Sigmoid colon (tissue), 7 donors: ENCODE data around the gene CRB2. TPM values are rescaled to one million over a fixed set of nuclear protein-coding genes. Genes with fewer than 3 reads are reported as not detected.

Experiments
- DNase-seq: peaks from one replicate; pipeline ENCODE4 v3.0.0-alpha.2; 2019
- H3K27ac ChIP-seq, 4 donors: fragments of 200-600 bp; sonication (generic); one replicate each; pipeline ENCODE4 v1.5.1; 2016 to 2019; ENCODE audit warnings: mild to moderate bottlenecking in 1 of 4
- H3K27me3 ChIP-seq, 3 donors: fragments of 200-600 bp; sonication (generic); one replicate each; pipeline ENCODE4 v1.5.1; 2019; ENCODE audit warnings: mild to moderate bottlenecking in 1 of 3
- H3K36me3 ChIP-seq, 4 donors: fragments of 200-600 bp; sonication (generic); one replicate each; pipeline ENCODE4 v1.5.1; 2016 to 2019
- H3K4me1 ChIP-seq, 4 donors: fragments of 200-600 bp; sonication (generic); one replicate each; pipeline ENCODE4 v1.5.1; 2017 to 2019
- H3K4me3 ChIP-seq, 4 donors: fragments of 200-600 bp; sonication (generic); one replicate each; pipeline ENCODE4 v1.5.1; 2017 to 2019; ENCODE audit warnings: mild to moderate bottlenecking in 2 of 4, moderate library complexity in 1 of 4
- H3K9me3 ChIP-seq, 4 donors: fragments of 200-600 bp in 3 of 4; sonication (generic) in 3 of 4; one replicate each; pipeline versions ENCODE4 v1.5.1 to v1.6.1; 2013 to 2019
- EP300 ChIP-seq, 4 donors: sonication (generic); formaldehyde crosslinking; IDR thresholded peaks; one replicate each; pipeline ENCODE4 v1.6.1; 2017; ENCODE audit warnings: antibody characterized with exemption in 4 of 4
- POLR2A ChIP-seq, 2 donors: fragments of 450-650 bp; IDR thresholded peaks; one replicate each; pipeline ENCODE4 v1.6.1; 2016; ENCODE audit warnings: antibody characterized with exemption in 2 of 2, mild to moderate bottlenecking in 2 of 2, moderate library complexity in 2 of 2
- POLR2AphosphoS5 ChIP-seq, 4 donors: sonication (generic); formaldehyde crosslinking; IDR thresholded peaks; one replicate each; pipeline ENCODE4 v1.6.1; 2017; ENCODE audit warnings: antibody characterized with exemption in 4 of 4
- WGBS, 2 donors: extraction: QIAGEN DNeasy Blood & Tissue Kit; methylation state at CpG; one replicate each; pipeline ENCODE4 v1.1.7; 2013; 5-methylcytosine and 5-hydroxymethylcytosine counted together
- intact Hi-C: fragments of 100-400 bp; cut with DNase I; formaldehyde crosslinking; loops from one replicate; pipeline ENCODE4 v1.15.1; 2023
- polyA plus RNA-seq, 3 donors: library from polyadenylated mRNA; stranded (reverse); fragments of 200-250 nt; gene quantifications; one replicate each; pipeline ENCODE4 v1.2.3, GENCODE V29; 2013
- total RNA-seq, 4 donors: library from RNA; depleted of rRNA; stranded (reverse); fragments of >200 nt; gene quantifications; one replicate each; pipeline ENCODE4 v1.1.0, GENCODE V29; 2016
- TF ChIP-seq, protein P1 (sequence below), 4 experiments: fragments of 450-650 bp in 3 of 4; fragments of 200-600 bp in 1 of 4; IDR thresholded peaks; one replicate each; pipeline ENCODE4 v1.5.1; 2016 to 2019; ENCODE audit warnings: antibody characterized with exemption in 4 of 4, mild to moderate bottlenecking in 3 of 4, moderate library complexity in 2 of 4
- donor health status: healthy with polysubstance abuse.
- donor health status: Bipolar disorder and iron deficiency.
- donor health status: healthy.

CRB2 gene
- total and polyA plus RNA-seq, 7 donors: 0.14 to 0.79 (median 0.40) TPM; not detected in 3

DNA sequence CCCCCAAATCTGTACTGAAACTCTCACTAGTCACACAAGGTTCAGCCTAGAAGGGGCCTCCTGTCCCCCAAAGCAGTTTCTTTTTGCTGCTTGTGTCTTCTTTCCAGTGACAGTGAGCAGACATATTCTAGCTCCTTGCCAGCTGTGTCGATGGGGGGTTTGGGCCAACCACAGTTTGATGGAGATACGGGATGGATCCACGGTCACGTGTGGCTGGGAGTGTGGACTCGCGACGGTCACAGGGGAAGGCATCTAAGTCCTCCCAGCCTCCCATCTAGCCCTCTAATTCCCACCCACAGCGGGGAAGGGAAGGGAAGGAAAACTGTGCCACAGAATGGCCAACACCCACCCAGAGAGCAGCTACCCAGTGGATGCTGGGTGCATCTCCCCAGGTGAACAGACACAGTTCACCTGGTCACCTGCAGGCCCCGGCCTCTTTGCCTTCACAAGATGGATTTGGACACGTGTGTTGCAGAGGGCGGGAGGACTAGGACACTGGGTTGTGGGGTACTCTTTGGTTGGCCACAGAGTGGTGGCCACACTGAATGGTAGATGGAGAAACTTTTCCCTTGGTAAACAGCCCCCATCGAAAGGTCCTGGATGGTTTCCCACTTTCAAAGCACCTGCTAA is 54.4 kb downstream of the CRB2 start:
- WGBS, 2 donors: 89 to 97% methylated on average over 12 of the region's 12 CpGs
- Histone ChIP-seq H3K36me3 (no peaks in the 10 kb centered on the region), H3K27me3 (no peaks in the 10 kb centered on the region), H3K9me3 (no peaks in the 10 kb centered on the region), H3K4me3 (no peak overlapping the region), H3K27ac (no peak overlapping the region), H3K4me1 (peaks cover 0 to 7% (median 6%) of the 10 kb centered on the region in 4 donors)
- intact Hi-C loops: no loop called here
- no peak for DNase-seq
- no peak for TF ChIP-seq POLR2A (IDR thresholded peaks at IDR 0.05)
- TF ChIP-seq, protein P1, sequence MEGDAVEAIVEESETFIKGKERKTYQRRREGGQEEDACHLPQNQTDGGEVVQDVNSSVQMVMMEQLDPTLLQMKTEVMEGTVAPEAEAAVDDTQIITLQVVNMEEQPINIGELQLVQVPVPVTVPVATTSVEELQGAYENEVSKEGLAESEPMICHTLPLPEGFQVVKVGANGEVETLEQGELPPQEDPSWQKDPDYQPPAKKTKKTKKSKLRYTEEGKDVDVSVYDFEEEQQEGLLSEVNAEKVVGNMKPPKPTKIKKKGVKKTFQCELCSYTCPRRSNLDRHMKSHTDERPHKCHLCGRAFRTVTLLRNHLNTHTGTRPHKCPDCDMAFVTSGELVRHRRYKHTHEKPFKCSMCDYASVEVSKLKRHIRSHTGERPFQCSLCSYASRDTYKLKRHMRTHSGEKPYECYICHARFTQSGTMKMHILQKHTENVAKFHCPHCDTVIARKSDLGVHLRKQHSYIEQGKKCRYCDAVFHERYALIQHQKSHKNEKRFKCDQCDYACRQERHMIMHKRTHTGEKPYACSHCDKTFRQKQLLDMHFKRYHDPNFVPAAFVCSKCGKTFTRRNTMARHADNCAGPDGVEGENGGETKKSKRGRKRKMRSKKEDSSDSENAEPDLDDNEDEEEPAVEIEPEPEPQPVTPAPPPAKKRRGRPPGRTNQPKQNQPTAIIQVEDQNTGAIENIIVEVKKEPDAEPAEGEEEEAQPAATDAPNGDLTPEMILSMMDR (IDR thresholded peaks at IDR 0.05): no peak
- TF ChIP-seq EP300 (IDR thresholded peaks at IDR 0.05): no peak
- TF ChIP-seq POLR2AphosphoS5 (IDR thresholded peaks at IDR 0.05): no peak

DNA sequence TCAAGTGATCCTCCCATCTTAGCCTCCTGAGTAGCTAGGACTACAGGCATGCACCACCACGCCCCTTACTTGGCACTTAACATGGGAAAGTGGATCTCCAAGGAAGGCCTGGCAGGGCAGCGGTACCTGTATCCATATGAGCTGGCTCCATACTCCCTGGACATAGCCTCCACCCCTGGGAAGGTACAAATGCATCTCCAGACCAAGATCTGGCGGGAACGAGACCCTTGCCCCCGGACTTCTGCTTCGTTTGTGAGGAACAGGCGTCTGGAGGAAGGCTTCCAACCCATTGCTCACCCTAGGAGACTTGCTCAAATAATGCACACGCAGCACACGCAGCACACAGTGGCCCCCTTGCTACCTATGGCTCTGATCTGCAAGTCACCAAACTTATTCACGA is 55.2 kb downstream of the CRB2 start:
- H3K36me3 ChIP-seq: no peaks in the 10 kb centered on the region
- WGBS, 2 donors: 96% methylated on average over 10 of the region's 10 CpGs
- TF ChIP-seq POLR2AphosphoS5 (IDR thresholded peaks at IDR 0.05) (no peak), EP300 (IDR thresholded peaks at IDR 0.05) (no peak), POLR2A (IDR thresholded peaks at IDR 0.05) (no peak)
- TF ChIP-seq, protein P1 (IDR thresholded peaks at IDR 0.05): no peak
- H3K4me1 ChIP-seq: peaks cover 0 to 7% (median 6%) of the 10 kb centered on the region in 4 donors
- H3K4me3 ChIP-seq: no peak overlapping the region
- intact Hi-C loops: no loop called here
- H3K27ac ChIP-seq: no peak overlapping the region
- H3K27me3 ChIP-seq: no peaks in the 10 kb centered on the region
- no peaks in the 10 kb centered on the region for H3K9me3 ChIP-seq
- DNase-seq: no peak

DNA sequence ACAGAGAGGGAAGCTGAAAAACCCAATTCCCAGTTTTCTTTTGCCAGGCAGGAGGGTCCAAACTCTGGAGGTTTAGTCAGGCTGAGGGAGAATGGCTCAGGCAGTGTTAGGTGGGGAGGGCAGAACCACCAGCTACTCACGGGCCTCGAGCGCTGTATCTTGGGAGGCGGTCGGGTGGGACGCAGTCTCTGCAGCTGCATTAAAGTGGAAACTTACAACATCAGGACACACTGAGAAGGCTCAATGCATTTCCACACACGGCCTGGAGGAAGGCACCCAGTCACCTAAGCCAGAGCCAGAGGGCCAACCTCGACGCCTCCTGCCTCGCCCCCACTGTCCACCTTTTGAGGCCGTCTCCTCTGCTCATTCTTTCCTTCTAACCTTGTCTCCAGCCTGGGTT is 55.6 kb downstream of the CRB2 start:
- no peak for DNase-seq
- H3K36me3 ChIP-seq: no peaks in the 10 kb centered on the region
- H3K4me1 ChIP-seq: peaks cover 0 to 6% (median 6%) of the 10 kb centered on the region in 4 donors
- no peak for TF ChIP-seq EP300 (IDR thresholded peaks at IDR 0.05)
- 95 to 98% methylated on average over 11 of the region's 11 CpGs for WGBS, 2 donors
- H3K9me3 ChIP-seq: no peaks in the 10 kb centered on the region
- no peaks in the 10 kb centered on the region for H3K27me3 ChIP-seq
- no peak overlapping the region for H3K27ac ChIP-seq
- intact Hi-C loops: no loop called here
- no peak overlapping the region for H3K4me3 ChIP-seq

DNA sequence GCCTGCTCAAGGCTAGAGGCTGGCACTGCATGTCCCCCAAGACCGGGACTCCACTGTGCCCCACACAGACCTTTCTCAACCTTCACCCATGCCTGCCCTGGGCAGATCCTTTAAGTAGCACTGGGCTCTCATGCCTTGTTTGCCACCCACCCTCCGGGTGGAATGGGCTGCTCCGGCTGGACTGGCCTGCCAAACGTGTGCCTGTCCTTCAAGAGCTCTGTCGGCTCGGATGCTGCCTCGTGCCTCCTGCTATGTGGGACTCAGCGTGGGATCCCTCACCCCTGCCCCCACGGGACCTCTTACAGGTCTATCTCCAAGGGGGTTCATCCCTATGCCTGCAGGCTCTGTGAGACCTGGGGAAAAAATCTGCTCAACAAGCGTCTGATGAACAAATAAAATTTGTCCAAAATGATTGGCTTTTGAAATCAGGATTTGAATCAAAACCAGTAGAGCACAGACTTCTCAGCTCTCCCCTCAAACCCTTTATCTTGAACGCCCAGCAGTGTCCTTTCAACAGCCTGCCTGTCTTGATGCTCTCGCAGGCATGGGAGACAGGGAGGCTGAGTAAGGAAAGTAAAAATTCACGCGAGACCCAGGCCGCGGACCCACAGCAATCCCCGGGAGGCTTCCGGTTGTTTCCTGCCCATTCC is 56.3 kb downstream of the CRB2 start:
- intact Hi-C loops: no loop called here
- Histone ChIP-seq H3K36me3 (no peaks in the 10 kb centered on the region), H3K4me1 (peaks cover 0 to under 1% (median under 1%) of the 10 kb centered on the region in 4 donors), H3K4me3 (no peak overlapping the region), H3K27ac (no peak overlapping the region), H3K9me3 (no peaks in the 10 kb centered on the region), H3K27me3 (no peaks in the 10 kb centered on the region)
- TF ChIP-seq EP300 (IDR thresholded peaks at IDR 0.05): no peak
- TF ChIP-seq, protein P1 (IDR thresholded peaks at IDR 0.05): no peak
- no peak for TF ChIP-seq POLR2AphosphoS5 (IDR thresholded peaks at IDR 0.05)
- no peak for TF ChIP-seq POLR2A (IDR thresholded peaks at IDR 0.05)
- WGBS, 2 donors: 92 to 95% methylated on average over 18 of the region's 18 CpGs
- no peak for DNase-seq

DNA sequence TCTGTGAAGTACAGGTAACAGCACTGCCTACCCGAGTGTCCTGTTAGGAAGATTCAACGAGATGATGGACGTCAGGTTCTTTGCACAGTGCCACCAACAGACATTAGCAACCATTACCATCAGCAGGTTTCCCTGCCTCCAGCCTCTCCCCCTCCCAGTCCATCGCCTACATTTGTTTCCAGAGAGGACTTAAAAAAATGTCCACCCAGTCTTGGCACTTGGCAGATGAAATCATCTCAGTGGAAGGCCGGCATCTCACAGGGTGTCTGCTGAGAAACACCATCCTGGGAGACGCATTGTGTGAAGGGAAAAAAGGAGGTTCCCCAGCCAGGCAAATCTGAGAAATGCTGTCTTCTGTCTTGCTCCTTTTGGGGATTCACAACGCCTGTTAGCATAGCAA is 58.2 kb downstream of the CRB2 start:
- 95% methylated on average over 7 of the region's 7 CpGs for WGBS, 2 donors
- DNase-seq: no peak

More for the DNA sequence above, 58.2 kb downstream of the CRB2 start:
- H3K4me1 ChIP-seq: no peaks in the 10 kb centered on the region
- H3K4me3 ChIP-seq: no peak overlapping the region
- intact Hi-C loops: no loop called here
- H3K9me3 ChIP-seq: no peaks in the 10 kb centered on the region
- TF ChIP-seq POLR2A (IDR thresholded peaks at IDR 0.05) (no peak), EP300 (IDR thresholded peaks at IDR 0.05) (no peak), POLR2AphosphoS5 (IDR thresholded peaks at IDR 0.05) (no peak)
- TF ChIP-seq, protein P1 (IDR thresholded peaks at IDR 0.05): no peak
- no peak overlapping the region for H3K27ac ChIP-seq
- H3K27me3 ChIP-seq: no peaks in the 10 kb centered on the region
- peaks cover 0 to 10% (median 0%) of the 10 kb centered on the region in 4 donors for H3K36me3 ChIP-seq
